GM18508 (cell line): ENCODE results near the gene KRT13.

Experiments used
- ATAC-seq: cut with Tn5 transposase; IDR thresholded peaks from one replicate; pipeline ENCODE4 v1.9.1; 2021; ENCODE audit warnings: moderate number of reproducible peaks; ENCODE audit not compliant: insufficient read depth, unreplicated experiment

Gene KRT13

DNA sequence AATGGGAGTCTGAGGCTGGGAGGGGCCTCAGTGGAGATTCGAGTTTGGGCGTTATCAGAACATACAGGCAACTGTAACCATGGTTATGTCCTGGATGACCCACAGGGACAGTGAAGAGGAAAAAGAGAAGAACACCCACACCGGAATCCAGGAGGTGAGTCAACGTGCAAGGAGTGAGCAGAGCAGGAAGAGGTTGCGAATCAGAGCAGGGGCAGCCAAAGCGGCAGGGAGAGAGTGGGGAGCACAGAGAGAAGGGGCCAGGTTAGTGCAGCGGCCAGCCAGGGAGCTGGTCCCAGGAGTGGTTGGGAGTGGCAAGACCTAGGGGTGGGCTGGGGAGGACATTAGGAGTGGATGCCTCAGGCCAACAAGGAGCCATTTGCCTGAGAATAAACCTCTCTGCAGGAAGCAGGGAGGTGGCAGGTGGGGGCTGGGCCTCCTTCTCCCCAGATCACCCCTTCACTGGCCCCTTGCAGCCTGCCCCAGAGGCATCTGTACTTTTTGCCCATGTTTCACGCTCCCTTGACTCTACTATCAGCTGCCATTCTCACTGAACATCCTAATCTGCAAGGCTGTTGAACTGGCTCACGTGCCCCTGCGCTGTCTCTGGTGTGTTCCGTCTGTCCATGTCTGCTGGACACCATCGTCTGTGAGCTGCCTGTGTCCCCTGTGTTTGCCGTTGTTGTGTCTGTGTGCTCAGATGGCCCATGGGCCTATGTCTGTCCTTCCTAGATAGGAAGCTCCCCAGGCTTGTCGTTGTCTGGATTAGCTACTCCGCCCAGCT, 5.1 kb downstream of the KRT13 start:
- ATAC-seq = no peak

- ATAC-seq = no peak
These were observed 5.7 kb downstream of the KRT13 start for GRCh38 chr17:41499714-41500113.

- ATAC-seq = no peak
These were observed 7.1 kb downstream of the KRT13 start for GRCh38 chr17:41498276-41498675.

- ATAC-seq = no peak
These were observed 8.5 kb downstream of the KRT13 start for GRCh38 chr17:41496803-41497484.

DNA sequence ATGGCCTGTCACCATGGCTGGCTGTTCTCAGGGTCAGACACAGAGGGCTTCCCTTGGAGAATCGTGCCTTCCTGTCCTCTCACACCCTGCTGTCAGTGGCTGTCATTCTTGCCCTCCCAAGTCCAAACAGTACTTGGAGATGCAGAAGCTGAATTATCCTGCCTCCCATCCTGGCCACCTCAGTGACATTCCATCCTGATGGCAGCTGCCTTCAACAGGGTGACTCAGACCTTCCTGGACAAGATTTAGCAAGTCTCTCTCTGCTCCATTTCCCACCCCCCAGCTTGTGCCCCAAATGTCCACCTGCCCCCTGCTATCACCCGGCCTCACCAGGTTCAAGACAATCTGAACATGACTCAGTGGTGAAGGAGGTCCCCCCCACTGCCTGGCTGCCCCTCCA, 10.9 kb downstream of the KRT13 start:
- no peak for ATAC-seq

- ATAC-seq = no peak
These were observed 12.6 kb downstream of the KRT13 start for GRCh38 chr17:41492771-41493170.

- ATAC-seq = no peak
These were observed 13.1 kb downstream of the KRT13 start for GRCh38 chr17:41492351-41492750.

DNA sequence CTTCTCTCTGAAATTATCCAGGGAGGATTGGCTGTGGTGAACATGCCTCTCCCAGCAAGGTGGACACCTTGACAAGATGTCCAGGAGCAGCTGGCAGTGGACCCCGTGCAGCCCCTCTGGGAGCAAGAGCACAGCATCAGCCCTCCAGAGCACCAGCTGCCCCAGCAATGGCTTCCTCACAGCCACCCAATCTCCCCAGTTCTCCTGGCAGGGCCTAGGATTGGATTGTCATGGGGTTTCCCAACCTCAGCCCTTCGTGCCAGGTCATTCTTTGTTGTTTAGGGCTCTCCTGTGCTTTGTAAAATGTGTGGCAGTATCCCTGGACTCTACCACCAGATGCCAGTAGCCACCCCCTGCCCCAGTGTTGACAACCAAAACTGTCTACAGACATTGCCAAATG, 13.9 kb downstream of the KRT13 start:
- no peak for ATAC-seq

DNA sequence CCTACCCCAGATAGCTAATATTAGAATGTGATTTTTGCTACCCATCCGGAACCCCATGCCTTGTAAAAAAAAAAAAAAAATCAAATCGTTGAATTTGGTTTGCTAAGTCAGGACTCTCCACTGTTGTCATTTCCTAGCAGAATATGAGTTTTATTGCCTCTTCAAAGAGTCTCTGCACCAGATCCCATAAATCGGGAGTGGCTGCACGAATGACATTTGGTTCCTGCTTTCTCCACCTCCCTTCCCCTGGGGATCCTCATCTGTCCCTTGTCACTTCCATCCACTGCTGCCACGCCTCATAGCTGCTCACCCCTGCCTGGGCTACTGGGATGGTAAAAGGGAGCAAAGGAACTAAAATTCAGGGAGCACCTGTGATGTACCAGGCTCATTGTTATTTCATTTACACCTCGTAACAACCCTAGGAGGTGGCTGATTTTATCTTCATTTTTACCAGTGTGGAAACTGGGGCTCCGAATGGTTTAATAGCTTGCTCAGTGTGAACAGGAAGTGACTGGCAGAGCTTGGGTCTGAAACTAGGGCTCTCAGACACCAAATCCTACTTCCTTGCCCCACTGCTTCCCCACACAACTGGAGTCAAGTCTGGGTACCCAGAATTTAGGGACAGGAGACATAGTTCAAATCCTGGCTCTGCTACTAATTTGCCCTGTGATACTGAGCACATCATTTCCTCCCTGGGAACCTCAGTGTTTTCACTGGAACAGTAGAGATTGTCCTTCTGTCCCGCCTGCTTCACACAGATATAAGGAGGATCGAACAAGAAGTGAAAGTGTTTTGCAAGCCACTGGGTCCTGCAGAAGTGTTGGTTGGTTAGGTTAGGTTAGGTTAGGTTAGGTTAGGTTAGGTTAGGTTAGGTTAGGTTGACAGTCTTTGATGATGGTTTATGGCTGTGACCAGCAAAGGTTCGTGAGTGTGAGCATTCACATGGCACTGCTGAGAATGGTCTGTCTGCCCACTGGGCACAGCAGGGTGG, 15.1 kb downstream of the KRT13 start:
- no peak for ATAC-seq

- no peak for ATAC-seq
These were observed 15.9 kb downstream of the KRT13 start, which contains the start of gene KRT36 for GRCh38 chr17:41489531-41489930. Gene KRT36, minus strand, starts transcription at chr17:41489910. Its CDS starts 46 bp downstream, at chr17:41489864.

DNA sequence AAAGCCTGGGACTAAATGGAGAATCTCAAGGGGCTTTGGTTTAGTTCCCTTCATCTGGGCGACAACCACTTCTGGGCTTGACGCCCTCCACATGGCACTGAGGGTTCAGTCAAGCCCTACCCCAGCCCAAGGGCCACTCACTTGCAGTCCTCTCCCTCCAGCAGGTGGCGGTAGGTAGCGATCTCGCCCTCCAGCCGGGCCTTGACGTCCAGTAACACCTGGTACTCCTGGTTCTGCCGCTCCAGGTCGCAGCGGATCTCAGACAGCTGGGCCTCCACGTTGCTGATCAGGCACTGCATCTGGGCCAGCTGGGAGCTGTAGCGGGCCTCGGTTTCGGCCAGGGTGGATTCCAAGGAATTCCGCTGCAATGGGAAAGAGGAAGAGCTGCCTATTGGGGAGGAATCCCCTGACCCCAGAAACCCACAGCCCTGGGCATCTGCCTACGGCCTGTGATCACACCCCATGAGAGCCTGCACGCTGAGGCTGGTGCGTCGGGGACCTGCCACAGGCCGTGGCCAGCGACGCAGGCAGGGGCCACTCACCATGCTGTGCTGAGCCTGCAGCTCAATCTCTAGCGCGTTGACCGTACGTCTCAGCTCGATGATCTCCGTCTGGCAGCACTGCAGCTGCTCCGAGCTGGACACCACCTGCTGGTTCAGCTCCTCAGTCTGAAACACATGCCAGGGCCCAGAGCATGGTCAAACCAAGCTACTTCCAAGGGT, 18.4 kb downstream of the KRT13 start:
- no peak for ATAC-seq

DNA sequence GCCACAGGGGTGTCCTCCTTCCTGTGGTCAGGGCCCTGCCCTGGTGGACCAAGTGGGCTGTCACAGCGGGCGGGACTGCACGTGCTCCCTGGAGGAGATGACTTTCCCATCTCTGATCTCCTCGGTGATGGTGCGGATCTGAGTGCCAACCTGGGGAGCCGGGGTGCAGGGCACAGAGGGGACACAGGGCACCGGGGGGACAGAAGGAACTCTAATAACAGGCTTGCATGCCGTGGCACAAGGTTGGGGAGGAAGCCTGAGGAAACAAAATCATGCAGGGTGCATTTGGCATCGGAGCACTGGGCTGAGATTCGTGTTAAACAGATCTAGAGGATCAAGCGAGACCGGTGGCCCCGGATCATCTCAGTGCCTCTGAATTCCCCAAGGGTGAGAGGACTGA, 19.1 kb downstream of the KRT13 start:
- ATAC-seq = no peak

DNA sequence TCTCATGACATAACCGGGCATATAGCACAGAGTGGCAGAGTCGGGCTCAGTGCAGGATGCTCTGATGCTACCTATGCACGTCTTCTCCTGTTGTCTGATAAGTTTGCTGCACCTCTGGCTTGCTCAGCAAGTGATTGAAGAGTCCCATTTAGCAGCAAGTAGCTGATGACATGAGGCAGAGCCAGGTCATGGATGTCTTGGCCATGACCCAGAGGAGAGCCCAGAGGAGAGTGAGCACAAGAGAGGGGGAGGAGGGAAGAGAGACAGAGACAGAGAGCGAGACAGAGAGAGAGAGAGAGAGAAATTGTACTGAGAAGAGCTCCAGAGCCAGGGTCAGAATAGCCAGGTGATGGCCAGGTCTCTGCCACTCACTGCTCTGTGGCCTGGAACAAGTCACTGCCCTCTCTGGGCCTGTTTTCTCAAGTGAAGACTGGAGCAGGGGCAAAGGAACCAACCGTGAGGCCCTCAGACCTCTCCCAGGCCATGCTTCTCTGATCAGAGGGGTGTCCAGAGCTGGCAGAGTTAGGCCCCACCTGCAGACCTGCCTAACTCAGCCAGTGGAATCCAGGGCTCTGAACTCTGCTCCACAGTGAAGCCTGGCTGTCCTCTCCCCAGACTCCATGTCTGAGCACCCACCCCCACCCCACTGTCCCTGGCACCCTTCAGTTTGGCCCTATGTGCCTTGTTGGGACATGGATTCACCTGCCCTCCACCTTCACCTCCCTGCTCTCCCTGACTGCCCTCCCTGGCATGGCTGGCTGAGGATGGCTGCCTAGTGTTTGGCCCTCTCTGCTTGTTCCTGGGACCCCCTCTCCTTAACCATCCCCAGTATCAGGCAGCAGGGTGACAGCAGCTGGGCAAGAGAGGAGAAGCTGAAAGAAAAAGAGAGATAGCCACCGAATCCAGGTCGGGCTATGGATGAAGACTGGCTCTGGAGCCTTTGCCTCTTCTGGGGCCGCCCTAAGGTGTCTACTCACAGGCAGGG, 20.2 kb downstream of the KRT13 start:
- ATAC-seq = no peak

GRCh38 chr17:41483991-41484826, 21.2 kb downstream of the KRT13 start:
- no peak for ATAC-seq

GRCh38 chr17:41483531-41483930, 21.9 kb downstream of the KRT13 start:
- no peak for ATAC-seq

- no peak for ATAC-seq
These were observed 24.4 kb downstream of the KRT13 start, which contains the start of gene KRT35 for GRCh38 chr17:41481036-41481435. Gene KRT35, minus strand, starts transcription at chr17:41481151. Its CDS starts 54 bp downstream, at chr17:41481097.

DNA sequence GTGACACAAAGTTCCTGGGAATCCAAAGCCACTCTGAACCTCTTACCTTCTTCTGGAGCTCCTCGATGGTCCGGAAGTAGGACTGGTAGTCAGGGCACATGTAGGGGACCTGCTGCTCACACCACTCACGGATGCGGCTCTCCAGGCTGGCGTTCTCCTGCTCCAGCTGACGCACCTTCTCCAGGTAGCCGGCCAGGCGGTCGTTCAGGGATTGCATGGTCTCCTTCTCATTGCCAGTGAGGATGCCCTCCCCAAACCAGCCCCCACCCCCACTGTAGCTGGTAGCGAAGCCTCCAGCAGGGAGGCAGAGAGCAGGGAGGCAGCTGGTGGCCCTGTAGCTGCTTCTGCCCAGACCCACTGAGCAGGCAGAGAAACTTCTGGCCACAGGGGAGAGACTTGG, 24.8 kb downstream of the KRT13 start:
- ATAC-seq = no peak

GRCh38 chr17:41480136-41480535, 25.3 kb downstream of the KRT13 start:
- no peak for ATAC-seq
